Liver (tissue), 3 donors: Measurements from ENCODE around the gene GBE1.

Source experiments
- ATF3 ChIP-seq: IDR thresholded peaks from 2 replicates; pipeline ENCODE4 v1.6.1; 2016; ENCODE audit warnings: antibody characterized with exemption
- CTCF ChIP-seq: fragments of 150-350 bp; IDR thresholded peaks from 2 replicates; pipeline ENCODE4 v1.5.1; 2017; ENCODE audit warnings: improper control_type of control experiment, low read depth, low read length; ENCODE audit not compliant: missing input control
- EGR1 ChIP-seq, 2 donors: IDR thresholded peaks; 2 replicates each; pipeline ENCODE4 v1.6.1; 2016 to 2018; ENCODE audit warnings: antibody characterized with exemption in 2 of 2, low read depth in 2 of 2
- FOXA1 ChIP-seq: IDR thresholded peaks from 2 replicates; pipeline ENCODE4 v1.6.1; 2016; ENCODE audit warnings: antibody characterized with exemption
- GABPA ChIP-seq, 2 donors: IDR thresholded peaks in 1 of 2; conservative IDR thresholded peaks in 1 of 2; 2 replicates each; pipeline ENCODE4 v1.6.1; 2016; ENCODE audit warnings: antibody characterized with exemption in 2 of 2, mild to moderate bottlenecking in 1 of 2, moderate library complexity in 1 of 2
- JUND ChIP-seq, 2 donors: IDR thresholded peaks; 2 replicates each; pipeline ENCODE4 v1.6.1; 2016; ENCODE audit warnings: antibody characterized with exemption in 2 of 2
- MAX ChIP-seq: IDR thresholded peaks from 2 replicates; pipeline ENCODE4 v1.6.1; 2016; ENCODE audit warnings: antibody characterized with exemption
- RAD21 ChIP-seq, 2 donors: IDR thresholded peaks; 2 replicates each; pipeline ENCODE4 v1.6.1; 2016; ENCODE audit warnings: antibody characterized with exemption in 2 of 2, mild to moderate bottlenecking in 2 of 2
- REST ChIP-seq: IDR thresholded peaks from 2 replicates; pipeline ENCODE4 v1.6.1; 2016; ENCODE audit warnings: antibody characterized with exemption, mild to moderate bottlenecking
- SP1 ChIP-seq: IDR thresholded peaks from 2 replicates; pipeline ENCODE4 v1.6.1; 2018; ENCODE audit warnings: antibody characterized with exemption, mild to moderate bottlenecking
- TAF1 ChIP-seq: conservative IDR thresholded peaks from 2 replicates; pipeline ENCODE4 v1.6.1; 2016; ENCODE audit warnings: antibody characterized with exemption, mild to moderate bottlenecking
- YY1 ChIP-seq: IDR thresholded peaks from 2 replicates; pipeline ENCODE4 v1.6.1; 2016; ENCODE audit warnings: antibody characterized with exemption, mild to moderate bottlenecking
- ZBTB33 ChIP-seq: IDR thresholded peaks from 2 replicates; pipeline ENCODE4 v1.6.1; 2016; ENCODE audit warnings: antibody characterized with exemption
- donor health status: healthy.
- donor health status: healthy.

- no peak for TF ChIP-seq JUND (IDR thresholded peaks at IDR 0.05)
- no peak for TF ChIP-seq CTCF
- TF ChIP-seq RAD21 (IDR thresholded peaks at IDR 0.05): no peak
- no peak for TF ChIP-seq REST
- no peak for TF ChIP-seq YY1
- no peak for TF ChIP-seq FOXA1
- no peak for TF ChIP-seq MAX
- TF ChIP-seq ZBTB33: no peak
- TF ChIP-seq TAF1: no peak
- TF ChIP-seq GABPA (IDR thresholded peaks at IDR 0.05 in 1 of 2, conservative IDR thresholded peaks at IDR 0.05 in 1 of 2): no peak
- TF ChIP-seq EGR1 (IDR thresholded peaks at IDR 0.05; ENCODE audit: low read depth in 2 of 2): no peak
- no peak for TF ChIP-seq ATF3
- no peak for TF ChIP-seq SP1
These were observed 258.4 kb downstream of the GBE1 start for GRCh38 chr3:81503026-81503425.
